ENCODE results near the gene NRG2.

DNA sequence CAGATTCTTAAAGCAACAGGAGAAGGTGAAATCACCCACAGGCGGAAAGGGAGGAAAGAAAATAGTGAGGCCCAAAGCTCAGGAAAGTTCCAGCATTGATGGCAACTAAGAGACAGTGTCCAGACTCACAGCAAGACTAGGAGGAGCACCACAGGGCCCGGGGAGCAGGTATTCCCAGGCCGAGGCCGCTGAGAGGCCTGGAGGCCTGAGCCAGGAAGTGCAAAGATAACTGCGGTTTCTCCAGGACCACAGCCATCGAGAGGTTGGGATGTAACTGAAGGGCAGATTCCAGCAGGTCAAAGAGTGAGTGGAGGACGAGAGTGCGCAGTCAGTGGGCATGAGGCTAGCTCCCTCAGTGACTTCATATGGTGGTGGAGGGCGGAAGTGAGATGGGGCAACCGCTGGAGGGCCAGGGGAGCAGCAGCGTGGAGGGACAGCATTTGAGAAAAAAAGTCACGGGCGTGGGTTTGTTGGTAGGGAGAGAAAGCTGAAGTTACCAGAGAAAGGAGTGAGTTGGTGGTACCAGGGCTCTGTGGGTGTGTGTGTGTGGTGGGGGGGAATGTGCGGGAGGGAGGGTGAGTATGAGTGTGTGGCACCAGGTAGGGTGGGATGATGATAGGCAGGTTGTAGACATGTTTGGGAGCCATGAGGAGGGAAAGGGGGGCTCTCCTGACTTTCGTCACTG is 157.8 kb downstream of the NRG2 start:
- TF ChIP-seq POLR2A (IDR thresholded peaks at IDR 0.05), result no peak
- TF ChIP-seq, protein P1, sequence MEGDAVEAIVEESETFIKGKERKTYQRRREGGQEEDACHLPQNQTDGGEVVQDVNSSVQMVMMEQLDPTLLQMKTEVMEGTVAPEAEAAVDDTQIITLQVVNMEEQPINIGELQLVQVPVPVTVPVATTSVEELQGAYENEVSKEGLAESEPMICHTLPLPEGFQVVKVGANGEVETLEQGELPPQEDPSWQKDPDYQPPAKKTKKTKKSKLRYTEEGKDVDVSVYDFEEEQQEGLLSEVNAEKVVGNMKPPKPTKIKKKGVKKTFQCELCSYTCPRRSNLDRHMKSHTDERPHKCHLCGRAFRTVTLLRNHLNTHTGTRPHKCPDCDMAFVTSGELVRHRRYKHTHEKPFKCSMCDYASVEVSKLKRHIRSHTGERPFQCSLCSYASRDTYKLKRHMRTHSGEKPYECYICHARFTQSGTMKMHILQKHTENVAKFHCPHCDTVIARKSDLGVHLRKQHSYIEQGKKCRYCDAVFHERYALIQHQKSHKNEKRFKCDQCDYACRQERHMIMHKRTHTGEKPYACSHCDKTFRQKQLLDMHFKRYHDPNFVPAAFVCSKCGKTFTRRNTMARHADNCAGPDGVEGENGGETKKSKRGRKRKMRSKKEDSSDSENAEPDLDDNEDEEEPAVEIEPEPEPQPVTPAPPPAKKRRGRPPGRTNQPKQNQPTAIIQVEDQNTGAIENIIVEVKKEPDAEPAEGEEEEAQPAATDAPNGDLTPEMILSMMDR (IDR thresholded peaks at IDR 0.05 in 8 of 11, conservative IDR thresholded peaks at IDR 0.05 in 3 of 11), result no peak
